HepG2 (cell line): Measurements from ENCODE around the gene PTGIS.

Experiments used
- ETV5 ChIP-seq: IDR thresholded peaks from 2 replicates; pipeline ENCODE4 v1.6.1; 2018; ENCODE audit warnings: missing biosample characterization, missing genetic modification reagents, inconsistent platforms, borderline replicate concordance
- NCOA2 ChIP-seq: sonication (generic); formaldehyde crosslinking; IDR thresholded peaks from 2 replicates; pipeline ENCODE4 v1.8.0; 2022; ENCODE audit warnings: inconsistent platforms
- STAG1 ChIP-seq: sonication (generic); formaldehyde crosslinking; IDR thresholded peaks from 2 replicates; pipeline ENCODE4 v1.4.0; 2020; ENCODE audit warnings: missing genetic modification reagents
- YY1 ChIP-seq: IDR thresholded peaks from 2 replicates; pipeline ENCODE4 v1.6.1; 2011; ENCODE audit warnings: low read length, low read depth, moderate library complexity, mild to moderate bottlenecking; ENCODE audit not compliant: insufficient read depth, insufficient replicate concordance
- ZKSCAN1 ChIP-seq: fragments of 150-350 bp; IDR thresholded peaks from 2 replicates; pipeline ENCODE4 v1.6.1; 2014; ENCODE audit warnings: low read length
- ZNF549 ChIP-seq: sonication (generic); formaldehyde crosslinking; IDR thresholded peaks from 2 replicates; pipeline ENCODE4 v1.5.0; 2020; ENCODE audit warnings: missing genetic modification reagents
- ZNF567 ChIP-seq: sonication (generic); formaldehyde crosslinking; IDR thresholded peaks from 2 replicates; pipeline ENCODE4 v1.8.1; 2023; ENCODE audit warnings: mild to moderate bottlenecking, missing genetic modification reagents, borderline replicate concordance
- ZNF589 ChIP-seq: sonication (generic); formaldehyde crosslinking; conservative IDR thresholded peaks from 2 replicates; pipeline ENCODE4 v1.8.0; 2022; ENCODE audit warnings: mild to moderate bottlenecking, moderate library complexity, missing genetic modification reagents
- ZNF713 ChIP-seq: sonication (generic); formaldehyde crosslinking; IDR thresholded peaks from 2 replicates; pipeline ENCODE4 v1.4.0; 2020; ENCODE audit warnings: mild to moderate bottlenecking, missing genetic modification reagents
- TF ChIP-seq, protein P1 (sequence below): sonication (generic); formaldehyde crosslinking; IDR thresholded peaks from 2 replicates; pipeline ENCODE4 v1.8.1; 2023; ENCODE audit warnings: mild to moderate bottlenecking, moderate library complexity, missing genetic modification reagents
- TF ChIP-seq, protein P2 (sequence below): sonication (generic); formaldehyde crosslinking; IDR thresholded peaks from 2 replicates; pipeline ENCODE4 v1.5.0; 2020; ENCODE audit warnings: mild to moderate bottlenecking, missing genetic modification reagents, moderate library complexity
- TF ChIP-seq, protein P3 (sequence below): sonication (generic); formaldehyde crosslinking; IDR thresholded peaks from 2 replicates; pipeline ENCODE4 v1.4.0; 2020; ENCODE audit warnings: missing genetic modification reagents
- TF ChIP-seq, protein P4 (sequence below), 2 experiments: sonication (generic) in 1 of 2; formaldehyde crosslinking in 1 of 2; IDR thresholded peaks; 2 replicates each; pipeline versions ENCODE4 v1.4.0 to v1.6.1; 2018 to 2020; ENCODE audit warnings: missing genetic modification reagents in 2 of 2, borderline replicate concordance in 1 of 2, low read depth in 1 of 2, mild to moderate bottlenecking in 1 of 2, missing biosample characterization in 1 of 2

DNA sequence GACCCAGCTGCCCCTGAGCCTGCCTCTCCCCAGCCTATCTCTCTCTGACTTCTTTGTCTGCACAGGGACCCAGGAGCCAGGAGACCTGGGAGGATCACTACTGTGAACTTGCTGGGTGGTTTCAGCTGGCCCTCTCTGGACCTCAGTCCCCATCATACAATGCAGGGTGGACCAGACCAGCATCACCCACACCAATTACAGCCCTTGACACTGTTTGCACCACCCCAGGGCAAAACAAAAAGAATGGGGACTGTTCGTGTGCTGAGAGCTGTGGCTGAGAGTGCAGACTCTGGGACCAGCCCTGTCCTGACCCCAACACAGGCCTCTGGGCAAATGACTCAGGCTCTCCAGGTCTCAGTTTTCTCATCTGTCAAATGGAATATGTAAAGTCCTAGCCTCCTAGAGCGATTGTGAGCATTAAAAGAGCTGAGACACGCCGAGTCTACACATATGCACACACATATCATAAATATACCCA lies 25.4 kb downstream of the PTGIS start:
- no peak for TF ChIP-seq ZNF549 (CRISPR knock-in tag)
- TF ChIP-seq ETV5 (CRISPR knock-in tag): no peak
- TF ChIP-seq ZNF567 (CRISPR knock-in tag): no peak
- TF ChIP-seq ZNF589 (CRISPR knock-in tag): no peak
- no peak for TF ChIP-seq ZNF713 (CRISPR knock-in tag)
- TF ChIP-seq, protein P1, sequence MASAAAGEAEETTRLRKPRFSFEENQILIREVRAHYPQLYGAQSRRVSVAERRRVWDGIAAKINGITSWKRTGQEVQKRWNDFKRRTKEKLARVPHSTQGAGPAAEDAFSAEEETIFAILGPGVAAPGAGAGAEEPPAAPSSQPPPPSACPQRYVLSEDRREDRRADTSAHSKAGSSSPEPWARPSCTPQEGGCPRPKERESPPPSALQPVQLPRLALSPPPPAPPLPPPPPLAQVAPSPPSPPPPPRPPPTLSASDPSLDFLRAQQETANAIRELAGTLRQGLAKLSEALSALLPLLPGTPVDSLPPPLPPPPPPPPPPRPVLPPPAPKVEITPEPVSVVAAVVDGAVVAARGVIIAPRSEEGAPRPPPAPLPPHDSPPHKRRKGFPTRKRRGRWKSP: no peak
- TF ChIP-seq YY1: no peak
- TF ChIP-seq, protein P2, sequence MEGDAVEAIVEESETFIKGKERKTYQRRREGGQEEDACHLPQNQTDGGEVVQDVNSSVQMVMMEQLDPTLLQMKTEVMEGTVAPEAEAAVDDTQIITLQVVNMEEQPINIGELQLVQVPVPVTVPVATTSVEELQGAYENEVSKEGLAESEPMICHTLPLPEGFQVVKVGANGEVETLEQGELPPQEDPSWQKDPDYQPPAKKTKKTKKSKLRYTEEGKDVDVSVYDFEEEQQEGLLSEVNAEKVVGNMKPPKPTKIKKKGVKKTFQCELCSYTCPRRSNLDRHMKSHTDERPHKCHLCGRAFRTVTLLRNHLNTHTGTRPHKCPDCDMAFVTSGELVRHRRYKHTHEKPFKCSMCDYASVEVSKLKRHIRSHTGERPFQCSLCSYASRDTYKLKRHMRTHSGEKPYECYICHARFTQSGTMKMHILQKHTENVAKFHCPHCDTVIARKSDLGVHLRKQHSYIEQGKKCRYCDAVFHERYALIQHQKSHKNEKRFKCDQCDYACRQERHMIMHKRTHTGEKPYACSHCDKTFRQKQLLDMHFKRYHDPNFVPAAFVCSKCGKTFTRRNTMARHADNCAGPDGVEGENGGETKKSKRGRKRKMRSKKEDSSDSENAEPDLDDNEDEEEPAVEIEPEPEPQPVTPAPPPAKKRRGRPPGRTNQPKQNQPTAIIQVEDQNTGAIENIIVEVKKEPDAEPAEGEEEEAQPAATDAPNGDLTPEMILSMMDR (CRISPR knock-in tag): no peak
- TF ChIP-seq ZKSCAN1: no peak
- TF ChIP-seq, protein P3, sequence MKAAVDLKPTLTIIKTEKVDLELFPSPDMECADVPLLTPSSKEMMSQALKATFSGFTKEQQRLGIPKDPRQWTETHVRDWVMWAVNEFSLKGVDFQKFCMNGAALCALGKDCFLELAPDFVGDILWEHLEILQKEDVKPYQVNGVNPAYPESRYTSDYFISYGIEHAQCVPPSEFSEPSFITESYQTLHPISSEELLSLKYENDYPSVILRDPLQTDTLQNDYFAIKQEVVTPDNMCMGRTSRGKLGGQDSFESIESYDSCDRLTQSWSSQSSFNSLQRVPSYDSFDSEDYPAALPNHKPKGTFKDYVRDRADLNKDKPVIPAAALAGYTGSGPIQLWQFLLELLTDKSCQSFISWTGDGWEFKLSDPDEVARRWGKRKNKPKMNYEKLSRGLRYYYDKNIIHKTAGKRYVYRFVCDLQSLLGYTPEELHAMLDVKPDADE (CRISPR knock-in tag): no peak
- no peak for TF ChIP-seq STAG1 (CRISPR knock-in tag)
- TF ChIP-seq NCOA2: no peak
- TF ChIP-seq, protein P4, sequence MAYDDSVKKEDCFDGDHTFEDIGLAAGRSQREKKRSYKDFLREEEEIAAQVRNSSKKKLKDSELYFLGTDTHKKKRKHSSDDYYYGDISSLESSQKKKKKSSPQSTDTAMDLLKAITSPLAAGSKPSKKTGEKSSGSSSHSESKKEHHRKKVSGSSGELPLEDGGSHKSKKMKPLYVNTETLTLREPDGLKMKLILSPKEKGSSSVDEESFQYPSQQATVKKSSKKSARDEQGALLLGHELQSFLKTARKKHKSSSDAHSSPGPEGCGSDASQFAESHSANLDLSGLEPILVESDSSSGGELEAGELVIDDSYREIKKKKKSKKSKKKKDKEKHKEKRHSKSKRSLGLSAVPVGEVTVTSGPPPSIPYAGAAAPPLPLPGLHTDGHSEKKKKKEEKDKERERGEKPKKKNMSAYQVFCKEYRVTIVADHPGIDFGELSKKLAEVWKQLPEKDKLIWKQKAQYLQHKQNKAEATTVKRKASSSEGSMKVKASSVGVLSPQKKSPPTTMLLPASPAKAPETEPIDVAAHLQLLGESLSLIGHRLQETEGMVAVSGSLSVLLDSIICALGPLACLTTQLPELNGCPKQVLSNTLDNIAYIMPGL (CRISPR knock-in tag; IDR thresholded peaks at IDR 0.05; ENCODE audit: borderline replicate concordance in 1 of 2, low read depth in 1 of 2): no peak
